Tibial nerve (tissue), 3 donors: ENCODE measurements around the gene ZCCHC9.

Experiments used
- CTCF ChIP-seq, 5 experiments: fragments of 200-600 bp in 3 of 5; fragments of 450-650 bp in 2 of 5; sonication (generic) in 3 of 5; IDR thresholded peaks; one replicate each; pipeline ENCODE4 v1.5.1; 2016 to 2019; ENCODE audit warnings: antibody characterized with exemption in 5 of 5, mild to moderate bottlenecking in 3 of 5, moderate library complexity in 2 of 5
- POLR2A ChIP-seq, 2 donors: fragments of 450-650 bp; IDR thresholded peaks; one replicate each; pipeline ENCODE4 v1.6.1; 2017; ENCODE audit warnings: antibody characterized with exemption in 2 of 2, mild to moderate bottlenecking in 2 of 2, moderate library complexity in 2 of 2

- TF ChIP-seq POLR2A (IDR thresholded peaks at IDR 0.05): no peak
- no peak for TF ChIP-seq CTCF (IDR thresholded peaks at IDR 0.05)
These were observed 34.6 kb downstream of the ZCCHC9 start for GRCh38 chr5:81335946-81336345.
